HEK293 (cell line): ENCODE measurements around the gene FSIP1.

ENCODE experiments used
- CTCF ChIA-PET: fragments of 350-600 bp; formaldehyde crosslinking; extraction: SDS; loops from one replicate; lab custom pipeline; 2021; ENCODE audit warnings: antibody characterized with exemption; lab: Yijun Ruan, JAX
- POLR2A ChIA-PET: fragments of 300-600 bp; formaldehyde crosslinking; extraction: SDS; loops from one replicate; lab custom pipeline; 2020; ENCODE audit warnings: antibody characterized with exemption, inconsistent platforms; lab: Yijun Ruan, JAX
- H3K27ac ChIP-seq: fragments of 200-500 bp; sonication (Bioruptor generic); 2 replicates; pipeline ENCODE4 v1.5.1; 2014; ENCODE audit warnings: low read depth, low read length, control low read depth, inconsistent platforms; ENCODE audit errors: extremely low read depth
- H3K36me3 ChIP-seq, 2 experiments: fragments of 200-500 bp in 1 of 2; sonication (Bioruptor generic) in 1 of 2; 1 replicate in 1 of 2; 2 replicates in 1 of 2; pipeline ENCODE4 v1.5.1; 2014 to 2017; ENCODE audit warnings: inconsistent platforms in 2 of 2, low read length in 2 of 2; ENCODE audit not compliant: control insufficient read depth in 2 of 2, insufficient read depth in 1 of 2
- H3K4me1 ChIP-seq: fragments of 200-500 bp; sonication (Bioruptor generic); 2 replicates; pipeline ENCODE4 v1.5.1; 2014; ENCODE audit warnings: mild to moderate bottlenecking, low read length, inconsistent platforms; ENCODE audit not compliant: control insufficient read depth, insufficient read depth
- H3K4me3 ChIP-seq: 2 replicates; pipeline ENCODE4 v1.5.1; 2011; ENCODE audit warnings: low read depth, mild to moderate bottlenecking, control low read depth, low read length, moderate library complexity
- H3K9me3 ChIP-seq: fragments of 200-500 bp; sonication (Bioruptor generic); 2 replicates; pipeline ENCODE4 v1.5.1; 2014; ENCODE audit warnings: low read depth, low read length, inconsistent platforms; ENCODE audit not compliant: control insufficient read depth, insufficient read depth
- GLIS1 ChIP-seq: fragments of 450-650 bp; formaldehyde crosslinking; IDR thresholded peaks from 2 replicates; pipeline ENCODE4 v1.5.1; 2016; ENCODE audit warnings: missing biosample characterization, missing genetic modification characterization
- MZF1 ChIP-seq: fragments of 450-650 bp; formaldehyde crosslinking; IDR thresholded peaks from 2 replicates; pipeline ENCODE4 v1.5.1; 2017; ENCODE audit warnings: missing biosample characterization, missing genetic modification characterization, borderline replicate concordance
- PRDM1 ChIP-seq: fragments of 450-650 bp; formaldehyde crosslinking; IDR thresholded peaks from 2 replicates; pipeline ENCODE4; 2016; ENCODE audit warnings: missing biosample characterization, missing genetic modification characterization
- ZBTB49 ChIP-seq: fragments of 450-650 bp; formaldehyde crosslinking; IDR thresholded peaks from 2 replicates; pipeline ENCODE4 v1.5.1; 2016; ENCODE audit warnings: missing biosample characterization, missing genetic modification characterization, low read depth
- ZNF114 ChIP-seq: fragments of 450-650 bp; formaldehyde crosslinking; IDR thresholded peaks from 2 replicates; pipeline ENCODE4 v1.5.0; 2017; ENCODE audit warnings: missing biosample characterization, missing genetic modification characterization
- ZNF184 ChIP-seq: fragments of 450-650 bp; IDR thresholded peaks from 2 replicates; pipeline ENCODE4 v1.5.1; 2018; ENCODE audit warnings: missing biosample characterization, mild to moderate bottlenecking, missing genetic modification characterization
- ZNF221 ChIP-seq: fragments of 450-650 bp; formaldehyde crosslinking; IDR thresholded peaks from 2 replicates; pipeline ENCODE4 v1.5.1; 2017; ENCODE audit warnings: missing biosample characterization, missing genetic modification characterization, borderline replicate concordance
- ZNF354C ChIP-seq: fragments of 450-650 bp; formaldehyde crosslinking; IDR thresholded peaks from 2 replicates; pipeline ENCODE4 v1.5.1; 2016; ENCODE audit warnings: missing biosample characterization, missing genetic modification characterization, low read depth, borderline replicate concordance
- ZNF37A ChIP-seq: fragments of 450-650 bp; IDR thresholded peaks from 2 replicates; pipeline ENCODE4 v1.5.1; 2018; ENCODE audit warnings: missing biosample characterization, missing genetic modification characterization
- ZNF404 ChIP-seq: fragments of 450-650 bp; formaldehyde crosslinking; IDR thresholded peaks from 2 replicates; pipeline ENCODE4 v1.5.1; 2017; ENCODE audit warnings: missing biosample characterization, missing genetic modification characterization
- ZNF426 ChIP-seq: fragments of 450-650 bp; formaldehyde crosslinking; IDR thresholded peaks from 2 replicates; pipeline ENCODE4 v1.5.1; 2017; ENCODE audit warnings: missing biosample characterization, missing genetic modification characterization, mild to moderate bottlenecking, inconsistent platforms, moderate library complexity
- ZNF48 ChIP-seq: fragments of 450-650 bp; formaldehyde crosslinking; IDR thresholded peaks from 2 replicates; pipeline ENCODE4 v1.5.1; 2016; ENCODE audit warnings: missing biosample characterization, missing genetic modification characterization
- ZNF558 ChIP-seq: fragments of 450-650 bp; formaldehyde crosslinking; IDR thresholded peaks from 2 replicates; pipeline ENCODE4 v1.5.1; 2016; ENCODE audit warnings: missing biosample characterization, missing genetic modification characterization
- ZNF585B ChIP-seq: fragments of 450-650 bp; formaldehyde crosslinking; IDR thresholded peaks from 2 replicates; pipeline ENCODE4 v1.5.1; 2016; ENCODE audit warnings: missing biosample characterization, missing genetic modification characterization
- ZNF624 ChIP-seq: fragments of 450-650 bp; formaldehyde crosslinking; IDR thresholded peaks from 2 replicates; pipeline ENCODE4 v1.5.1; 2017; ENCODE audit warnings: missing biosample characterization, missing genetic modification characterization
- ZNF654 ChIP-seq: fragments of 450-650 bp; formaldehyde crosslinking; IDR thresholded peaks from 2 replicates; pipeline ENCODE4 v1.5.1; 2016; ENCODE audit warnings: low read depth, missing biosample characterization, missing genetic modification characterization
- ZNF777 ChIP-seq: fragments of 450-650 bp; formaldehyde crosslinking; IDR thresholded peaks from 2 replicates; pipeline ENCODE4 v1.5.1; 2017; ENCODE audit warnings: missing biosample characterization, missing genetic modification characterization, borderline replicate concordance
- ZSCAN4 ChIP-seq: fragments of 450-650 bp; formaldehyde crosslinking; IDR thresholded peaks from 2 replicates; pipeline ENCODE4 v1.5.1; 2017; ENCODE audit warnings: missing biosample characterization, missing genetic modification characterization
- TF ChIP-seq, protein P1 (sequence below): fragments of 450-650 bp; formaldehyde crosslinking; IDR thresholded peaks from 2 replicates; pipeline ENCODE4 v1.5.1; 2016; ENCODE audit warnings: missing biosample characterization, missing genetic modification characterization

Gene FSIP1

DNA sequence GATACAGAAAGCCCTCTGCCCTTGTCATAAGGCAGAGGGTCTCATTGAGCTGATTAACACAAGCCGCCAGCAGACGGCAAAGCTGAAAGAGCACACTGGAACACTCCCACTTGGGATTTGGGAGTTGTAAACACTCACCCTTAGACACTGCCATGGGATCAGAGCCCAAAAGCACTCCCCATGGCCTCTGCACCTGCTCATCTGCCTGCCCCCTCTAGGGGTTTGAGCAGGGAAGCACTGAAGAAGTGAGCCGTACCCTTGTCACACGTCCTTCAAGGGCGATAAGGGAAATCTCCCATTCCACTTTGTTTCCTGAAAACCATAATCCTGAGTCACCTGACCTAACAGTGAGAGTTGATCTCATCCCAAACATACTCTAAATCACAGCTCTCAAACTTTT, 14.7 kb downstream of the FSIP1 start (continued):
- no peak for TF ChIP-seq ZSCAN4 (tag by site-specific recombination)
- no peak for TF ChIP-seq ZNF354C (tag by site-specific recombination)
- no peak for TF ChIP-seq GLIS1 (tag by site-specific recombination)
- no peak for TF ChIP-seq ZNF624 (tag by site-specific recombination)
- TF ChIP-seq, protein P1, sequence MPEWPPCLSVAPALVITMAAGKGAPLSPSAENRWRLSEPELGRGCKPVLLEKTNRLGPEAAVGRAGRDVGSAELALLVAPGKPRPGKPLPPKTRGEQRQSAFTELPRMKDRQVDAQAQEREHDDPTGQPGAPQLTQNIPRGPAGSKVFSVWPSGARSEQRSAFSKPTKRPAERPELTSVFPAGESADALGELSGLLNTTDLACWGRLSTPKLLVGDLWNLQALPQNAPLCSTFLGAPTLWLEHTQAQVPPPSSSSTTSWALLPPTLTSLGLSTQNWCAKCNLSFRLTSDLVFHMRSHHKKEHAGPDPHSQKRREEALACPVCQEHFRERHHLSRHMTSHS = no peak
- no peak for TF ChIP-seq ZNF404 (tag by site-specific recombination)
- TF ChIP-seq ZNF184 (tag by site-specific recombination) = no peak
- TF ChIP-seq ZBTB49 (tag by site-specific recombination) = no peak
- no peak for TF ChIP-seq MZF1 (tag by site-specific recombination)

DNA sequence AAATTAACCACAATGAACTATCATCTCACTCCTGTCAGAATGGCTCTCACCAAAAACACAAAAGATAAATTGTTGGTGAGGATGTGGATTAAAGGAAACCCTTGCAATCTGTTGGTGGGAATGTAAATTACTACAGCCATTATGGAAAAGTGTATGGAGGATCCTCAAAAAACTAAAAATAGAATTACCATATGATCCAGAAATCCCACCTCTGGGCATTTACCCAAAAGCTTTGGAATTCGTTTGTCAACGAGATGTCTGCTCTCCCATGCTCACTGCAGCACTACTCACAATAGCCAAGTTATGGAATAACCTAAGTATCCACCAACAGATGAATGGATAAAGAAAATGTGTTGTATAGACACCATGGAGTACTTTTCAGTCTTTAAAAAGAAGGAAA, 21.6 kb downstream of the FSIP1 start:
- H3K4me3 ChIP-seq = no peak overlapping the region
- ChIA-PET CTCF (no interaction called here), POLR2A (no interaction called here)
- TF ChIP-seq ZNF558 (tag by site-specific recombination) = no peak
- no peak for TF ChIP-seq ZNF585B
- TF ChIP-seq ZNF114 (tag by site-specific recombination) = no peak
- no peak for TF ChIP-seq ZNF777
- H3K27ac ChIP-seq = no peak overlapping the region
- H3K9me3 ChIP-seq = no peaks in the 10 kb centered on the region
- H3K36me3 ChIP-seq = no peaks in the 10 kb centered on the region
- no peaks in the 10 kb centered on the region for H3K4me1 ChIP-seq

DNA sequence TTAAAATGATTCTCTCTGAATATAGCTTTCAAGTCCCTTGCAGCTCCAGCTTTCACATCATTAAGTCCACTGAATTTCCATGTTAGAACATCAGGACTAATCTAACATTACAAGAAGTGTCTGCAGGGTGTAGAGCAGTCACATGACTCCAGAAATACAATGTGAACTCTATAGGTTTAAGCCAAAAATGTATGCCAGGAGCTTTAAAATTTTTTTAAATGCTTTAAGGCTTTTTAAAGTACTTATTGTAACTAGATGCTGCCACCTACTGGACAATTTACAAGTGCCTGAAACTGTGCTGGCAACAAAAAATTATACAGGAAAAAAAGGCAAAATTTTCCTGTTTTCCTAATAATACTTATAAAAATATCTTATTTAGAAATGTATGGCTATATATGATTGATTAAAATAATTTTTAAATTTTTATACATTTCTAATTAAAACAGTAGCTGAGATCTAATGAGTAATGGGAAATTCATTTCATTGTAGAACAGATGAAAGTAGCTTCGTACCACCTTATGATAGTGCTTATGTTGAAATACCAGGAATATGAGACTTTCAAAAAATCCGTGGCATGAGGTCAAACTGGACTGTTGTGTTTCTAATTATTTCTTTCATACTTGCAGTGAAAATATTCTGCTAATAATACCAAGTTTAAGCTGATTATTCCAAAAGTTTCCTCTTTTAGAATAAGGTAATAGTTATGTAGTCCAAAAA, 25.7 kb downstream of the FSIP1 start:
- ChIA-PET CTCF (interaction anchor here (0.6 to 5.7 kb wide), 39 partner anchors 9 to 1069 kb away, joined by 3 to 106 read pairs (median 4); no protein-coding TSS in a partner anchor), POLR2A (interaction anchor here (1.2 kb wide), 1 partner anchor 176 kb away, joined by 5 read pairs; the partner anchor contains the start of gene THBS1)
- H3K36me3 ChIP-seq = no peaks in the 10 kb centered on the region
- TF ChIP-seq ZNF654 (tag by site-specific recombination) (peak; percentile 77), ZNF426 (tag by site-specific recombination) (no peak)
- no peak overlapping the region for H3K27ac ChIP-seq
- H3K4me1 ChIP-seq = no peaks in the 10 kb centered on the region
- H3K9me3 ChIP-seq = no peaks in the 10 kb centered on the region
- H3K4me3 ChIP-seq = no peak overlapping the region

DNA sequence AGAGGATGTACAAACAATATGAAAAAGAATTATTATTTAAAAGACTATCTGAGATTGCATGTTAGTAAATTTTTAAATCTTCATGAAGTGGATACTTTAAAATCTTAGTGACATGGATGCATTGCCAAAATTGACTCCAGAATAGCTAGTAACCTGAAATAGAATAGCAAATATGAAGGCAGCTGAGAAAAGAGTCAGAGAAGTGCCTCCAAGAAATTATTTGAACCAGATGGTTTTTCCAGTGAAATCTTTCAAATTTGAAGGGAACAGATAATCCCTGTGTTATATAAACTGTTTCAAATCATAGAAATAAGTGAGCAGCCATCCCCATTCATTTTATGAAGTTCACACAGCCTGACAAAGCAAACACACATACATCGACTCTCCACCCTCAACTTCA, 29.6 kb downstream of the FSIP1 start:
- no peaks in the 10 kb centered on the region for H3K9me3 ChIP-seq
- no peak for TF ChIP-seq ZNF48 (tag by site-specific recombination)
- TF ChIP-seq ZBTB49 (tag by site-specific recombination) = no peak
- no peak for TF ChIP-seq PRDM1 (tag by site-specific recombination)
- TF ChIP-seq ZNF37A = no peak
- TF ChIP-seq ZNF777 = no peak
- TF ChIP-seq ZNF221 (tag by site-specific recombination) = no peak
- TF ChIP-seq, all 188 proteins: peak for 0
- H3K4me3 ChIP-seq = no peak overlapping the region
- no peaks in the 10 kb centered on the region for H3K36me3 ChIP-seq
- H3K4me1 ChIP-seq = 0 out of 2 replicates have a peak, but pooled peaks cover 3% of the 10 kb centered on the region
- ChIA-PET POLR2A (no interaction called here), CTCF (interaction anchor here (0.6 kb wide), 1 partner anchor 1409 kb away, joined by 3 read pairs; no protein-coding TSS in a partner anchor)
- H3K27ac ChIP-seq = no peak overlapping the region
